CD4-positive, alpha-beta T cell treated with Interleukin-21 for 1 hour (primary cell): ENCODE data around the gene GGN.
A peak's percentile ranks its signal among the peaks of the same experiment; 100 is the strongest.
"Not testable (repeated sequence)": the region's sequence is repeated elsewhere in the genome, so short reads cannot be mapped to it uniquely, and the experiment has no call there.

Source experiments
- DNase-seq: peaks from one replicate; pipeline ENCODE4 v3.0.0-alpha.2; 2020

GGN gene

GRCh38 chr19:38360839-38361631 is 26.8 kb downstream of the GGN start:
- no peak for DNase-seq

- DNase-seq = no peak
Observed at GRCh38 chr19:38360351-38360750, 27.5 kb downstream of the GGN start.

- no peak for DNase-seq
Observed at GRCh38 chr19:38359242-38360021, 28.4 kb downstream of the GGN start.

- DNase-seq = no peak
Observed at GRCh38 chr19:38358071-38358470, 29.8 kb downstream of the GGN start.

DNA sequence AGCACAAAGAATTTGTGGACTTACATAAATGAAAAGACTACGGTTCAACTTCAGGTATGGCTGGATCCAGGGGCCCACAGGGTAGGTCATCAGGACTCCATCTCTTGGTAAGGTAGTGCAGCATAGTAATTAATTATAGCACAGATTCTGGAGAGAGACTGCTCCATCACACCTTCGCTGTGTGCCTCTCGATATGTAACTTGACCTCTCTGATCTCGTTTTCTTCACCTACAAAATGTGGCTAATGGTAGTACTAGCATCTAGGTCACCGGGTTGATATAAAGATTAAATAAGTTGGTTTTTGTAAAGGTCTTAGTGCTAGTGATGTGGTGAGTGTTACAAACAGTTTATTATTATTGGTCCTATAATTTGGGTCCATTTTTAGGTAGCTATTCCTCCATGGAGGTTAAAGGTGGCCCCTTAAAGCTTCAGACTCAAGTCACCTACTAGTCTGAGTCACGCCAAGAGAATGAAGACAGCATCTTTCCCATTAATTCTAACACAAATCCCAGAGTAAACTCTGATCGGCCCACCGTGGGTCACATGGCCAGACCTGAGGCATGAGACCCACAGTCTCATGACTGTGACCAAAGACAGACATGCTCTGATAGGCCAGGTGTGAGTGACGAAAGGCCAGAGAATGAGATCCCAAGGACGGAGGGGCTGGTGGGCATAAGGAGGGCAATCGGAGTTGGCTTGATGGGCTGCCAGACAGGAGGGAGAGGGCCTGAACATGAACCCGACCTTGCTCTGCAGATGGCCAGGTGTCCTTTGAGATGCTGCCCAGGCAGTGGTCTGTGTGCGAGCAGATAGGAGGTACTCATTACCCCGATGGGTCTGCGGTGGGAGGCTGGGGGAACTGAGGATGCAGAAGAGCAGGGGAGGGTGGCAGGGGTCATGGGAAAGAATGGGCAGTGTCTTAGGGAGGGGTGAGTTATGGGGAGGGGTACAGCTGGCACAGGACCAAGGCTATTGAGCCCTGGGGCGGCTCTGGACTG is 31.8 kb downstream of the GGN start:
- no peak for DNase-seq

- DNase-seq = no peak
Observed at GRCh38 chr19:38352611-38353010, 35.2 kb downstream of the GGN start.

DNA sequence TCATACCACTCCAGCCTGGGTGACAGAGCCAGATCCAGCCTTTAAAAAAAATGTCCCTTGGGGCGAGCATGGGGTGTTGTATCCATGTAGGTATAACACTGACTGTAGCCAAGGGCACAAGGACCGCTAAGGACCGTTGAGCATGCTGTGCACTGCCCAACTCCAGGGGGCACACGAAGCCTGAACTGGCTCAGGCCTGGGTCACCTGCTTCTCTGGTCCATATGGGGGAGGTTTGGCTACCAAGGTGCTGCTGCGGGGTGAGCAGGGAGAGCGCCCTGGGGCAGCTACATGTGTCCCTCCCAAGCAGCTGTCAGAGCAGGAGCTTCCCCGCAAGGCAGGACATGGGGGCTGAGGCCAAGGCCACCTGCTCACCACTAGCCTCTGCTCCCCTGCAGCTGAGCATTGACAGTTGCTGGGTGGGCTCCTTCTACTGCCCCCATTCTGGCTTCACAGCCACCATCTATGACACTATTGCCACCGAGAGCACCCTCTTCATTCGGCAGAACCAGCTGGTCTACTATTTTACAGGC is 35.9 kb downstream of the GGN start:
- no peak for DNase-seq

DNA sequence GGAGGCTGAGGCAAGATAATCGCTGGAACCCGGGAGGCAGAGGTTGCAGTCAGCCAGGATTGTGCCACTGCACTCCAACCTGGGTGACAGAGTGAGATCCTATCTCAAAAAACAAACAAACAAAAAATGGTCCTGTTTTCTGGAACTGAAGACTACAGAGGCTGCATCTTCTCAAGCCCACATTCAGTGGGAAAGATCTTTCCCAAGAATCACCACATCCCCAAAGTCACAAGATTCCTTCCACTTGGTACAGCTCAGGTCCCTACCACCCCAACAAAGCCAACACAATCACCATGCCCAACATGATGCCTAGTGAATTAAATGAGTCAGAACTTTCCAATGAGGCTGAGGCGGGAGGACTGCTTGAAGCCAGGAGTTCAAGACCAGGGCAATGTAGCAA is 37.0 kb downstream of the GGN start:
- DNase-seq = no peak

DNA sequence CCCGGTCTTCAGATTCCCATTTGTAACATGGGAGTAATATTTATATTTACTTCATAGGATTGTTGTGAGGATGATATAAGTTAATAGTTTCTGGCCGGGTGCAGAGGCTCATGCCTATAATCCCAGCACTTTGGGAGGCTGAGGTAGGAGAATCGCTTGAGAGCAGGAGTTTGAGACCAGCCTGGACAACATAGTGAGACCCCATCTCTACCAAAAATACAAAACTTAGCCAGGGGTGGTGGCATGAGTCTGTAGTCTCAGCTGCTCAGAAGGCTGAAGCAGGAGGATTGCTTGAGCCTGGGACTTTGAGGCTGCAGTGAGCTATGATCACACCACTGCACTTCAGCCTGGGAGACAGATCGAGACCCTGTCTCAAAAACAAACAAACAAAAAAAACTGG is 41.0 kb downstream of the GGN start:
- no peak for DNase-seq

- DNase-seq = no peak
Observed at GRCh38 chr19:38340927-38341326, 46.9 kb downstream of the GGN start.

DNA sequence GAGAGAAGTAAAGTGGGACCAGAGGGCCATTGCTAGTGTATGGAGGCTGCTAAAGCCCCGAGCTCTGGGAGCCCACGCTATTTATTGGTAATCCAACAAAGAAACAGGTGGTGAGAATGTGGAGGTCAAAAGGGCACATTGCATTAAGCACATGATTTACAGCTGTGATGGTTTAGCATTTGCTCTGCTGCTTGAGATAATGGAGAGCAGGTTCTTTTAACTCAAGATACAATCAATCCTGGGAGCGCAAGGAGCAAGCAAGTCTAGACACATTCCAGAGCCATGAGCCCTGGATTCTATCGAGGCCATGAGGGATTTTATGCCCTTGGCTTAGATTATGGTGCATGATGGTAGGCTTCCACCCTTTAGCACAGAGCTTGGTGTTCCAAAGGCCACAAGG is 48.8 kb downstream of the GGN start:
- DNase-seq = not testable (repeated sequence)

GRCh38 chr19:38337360-38337653 is 50.5 kb downstream of the GGN start:
- DNase-seq = no peak

DNA sequence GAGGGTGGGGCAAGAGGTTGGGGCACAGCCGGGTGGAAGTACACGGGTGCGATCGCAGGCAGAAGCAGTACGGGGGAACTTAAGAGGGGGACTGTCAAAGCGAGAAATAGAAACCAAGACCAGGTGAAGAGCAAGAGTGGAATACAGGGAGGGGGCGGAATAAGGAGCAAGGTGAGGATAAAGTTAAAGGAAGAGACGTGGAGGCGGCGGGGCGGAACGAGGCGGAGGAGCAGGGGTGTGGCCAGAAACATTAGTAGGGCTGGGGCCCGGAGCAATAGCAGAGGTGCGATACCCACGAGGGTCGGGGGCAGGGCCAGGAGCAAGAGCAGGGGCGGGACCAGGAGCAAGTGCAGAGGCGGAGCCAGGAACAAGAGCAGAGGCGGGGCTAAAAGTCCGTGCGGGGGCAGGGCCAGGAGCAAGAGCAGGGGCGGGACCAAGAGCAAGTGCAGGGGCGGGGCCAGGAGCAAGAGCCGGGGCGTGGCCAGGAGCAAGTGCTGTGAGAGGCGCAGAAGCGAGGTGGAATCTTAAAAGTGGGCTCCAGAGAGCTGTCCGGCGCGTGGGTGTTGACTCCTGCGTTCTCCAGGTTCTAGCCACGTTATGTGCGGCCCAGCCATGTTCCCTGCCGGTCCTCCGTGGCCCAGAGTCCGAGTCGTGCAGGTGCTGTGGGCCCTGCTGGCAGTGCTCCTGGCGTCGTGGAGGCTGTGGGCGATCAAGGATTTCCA is 51.0 kb downstream of the GGN start:
- peak; percentile 97 for DNase-seq

DNA sequence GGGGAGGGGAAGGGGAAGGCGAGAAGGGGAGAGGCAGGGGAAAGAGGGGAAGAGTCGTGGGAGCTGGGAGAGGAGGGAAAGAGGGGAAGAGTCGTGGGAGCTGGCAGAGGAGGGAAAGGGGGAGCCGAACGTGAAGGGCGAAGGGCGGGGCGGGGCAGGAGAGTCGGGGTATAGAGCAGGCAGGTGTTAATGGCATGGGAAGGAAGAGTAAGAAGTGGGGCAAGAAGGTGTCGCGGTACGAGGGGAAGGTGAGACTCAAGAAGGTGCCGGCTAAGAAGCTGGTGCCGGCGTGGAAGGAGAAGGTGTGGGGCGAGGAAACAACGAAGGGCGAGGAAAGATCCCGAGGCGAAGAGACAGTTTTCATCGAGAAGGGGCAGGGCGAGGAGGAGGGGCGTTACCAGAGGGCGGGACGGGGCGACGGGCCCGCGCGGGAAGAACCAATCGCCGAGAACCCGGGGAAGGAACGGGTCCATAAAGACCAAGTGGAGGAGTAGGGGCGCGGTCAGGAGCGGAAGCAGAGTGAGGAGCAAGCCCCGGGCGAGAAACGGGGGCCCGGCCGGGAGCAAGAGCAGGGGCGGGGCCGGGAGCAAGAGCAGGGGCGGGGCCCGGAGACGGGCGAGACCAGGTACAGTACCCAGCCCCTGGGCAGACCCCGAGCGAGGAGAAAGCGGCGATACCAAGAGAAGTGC is 51.7 kb downstream of the GGN start:
- peak; percentile 96 for DNase-seq
